HFFc6 (cell line): ENCODE measurements around the gene H6PD. TPM values are rescaled to one million over a fixed set of nuclear protein-coding genes. Genes with fewer than 3 reads are reported as not detected.

Source experiments
- DNase-seq: peaks from one replicate; pipeline ENCODE4 v3.0.0-alpha.2; 2018
- H3K27ac Mint-ChIP-seq: 2 replicates; pipeline ENCODE4 v1.8.0; 2020; ENCODE audit warnings: mild to moderate bottlenecking, mixed read lengths
- H3K27me3 Mint-ChIP-seq: 2 replicates; pipeline ENCODE4 v1.8.0; 2021; ENCODE audit warnings: mild to moderate bottlenecking, moderate library complexity, mixed read lengths; ENCODE audit not compliant: insufficient read depth
- H3K36me3 Mint-ChIP-seq: 2 replicates; pipeline ENCODE4 v1.8.0; 2021; ENCODE audit warnings: low read depth, mixed read lengths
- H3K4me1 Mint-ChIP-seq: 2 replicates; pipeline ENCODE4 v1.8.0; 2020; ENCODE audit warnings: low read depth, mixed read lengths
- H3K4me3 Mint-ChIP-seq: 2 replicates; pipeline ENCODE4 v1.8.0; 2020; ENCODE audit warnings: mild to moderate bottlenecking, moderate library complexity, mixed read lengths
- H3K9me3 Mint-ChIP-seq: 2 replicates; pipeline ENCODE4 v1.8.0; 2020; ENCODE audit warnings: mild to moderate bottlenecking, mixed read lengths
- total RNA-seq, 6 experiments: library from RNA; stranded (reverse); fragmentation: NEBNext Ultra II Directional; extraction: Animal tissue kit (Norgen Biotek cat#: 25700); gene quantifications; 2 replicates in 1 of 6; 3 replicates in 5 of 6; pipeline ENCODE4 v1.2.3, GENCODE V29; 2021
- TF ChIP-seq, protein P1 (sequence below): fragments of 200-600 bp; sonication (generic); IDR thresholded peaks from 2 replicates; pipeline ENCODE4 v1.5.0; 2021; ENCODE audit warnings: antibody characterized with exemption, mild to moderate bottlenecking

H6PD gene
- total RNA-seq, 6 experiments from 2014 or later, result 14.6 to 19.6 (median 16.1) TPM

DNA sequence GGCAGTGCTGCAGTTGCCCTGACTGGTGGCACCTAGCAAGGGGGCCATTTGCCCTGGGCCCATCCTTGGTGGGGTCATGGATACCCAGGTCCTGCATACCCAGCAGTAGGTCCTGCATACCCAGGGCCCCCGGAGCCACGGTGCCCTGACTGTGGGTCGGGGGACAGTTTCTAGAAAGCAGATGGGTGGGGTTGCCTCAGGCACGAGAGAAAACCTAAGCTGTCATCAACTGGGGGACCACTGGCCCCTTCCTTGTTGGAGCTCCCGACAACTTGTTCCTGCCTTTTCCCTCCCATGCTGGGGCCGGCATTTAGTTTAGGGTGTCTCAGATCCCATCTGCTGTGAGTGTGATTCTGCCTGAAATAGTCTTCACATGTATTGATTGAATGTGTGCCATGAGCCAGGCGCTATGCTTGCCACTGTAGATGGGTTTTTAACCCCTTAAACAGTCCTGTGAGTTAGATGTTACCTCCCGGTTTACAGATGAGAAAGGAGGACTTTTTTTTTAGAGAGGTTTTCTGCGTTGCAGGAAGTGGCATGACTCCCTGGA lies 73.7 kb downstream of the H6PD start:
- H3K4me3 Mint-ChIP-seq, result no peak overlapping the region

GRCh38 chr1:9309080-9309479 lies 74.5 kb downstream of the H6PD start:
- no peak overlapping the region for H3K4me3 Mint-ChIP-seq
- no peak for DNase-seq
- no peaks in the 10 kb centered on the region for H3K27me3 Mint-ChIP-seq
- H3K9me3 Mint-ChIP-seq, result no peaks in the 10 kb centered on the region
- peaks cover 4% of the 10 kb centered on the region for H3K4me1 Mint-ChIP-seq
- TF ChIP-seq, protein P1, sequence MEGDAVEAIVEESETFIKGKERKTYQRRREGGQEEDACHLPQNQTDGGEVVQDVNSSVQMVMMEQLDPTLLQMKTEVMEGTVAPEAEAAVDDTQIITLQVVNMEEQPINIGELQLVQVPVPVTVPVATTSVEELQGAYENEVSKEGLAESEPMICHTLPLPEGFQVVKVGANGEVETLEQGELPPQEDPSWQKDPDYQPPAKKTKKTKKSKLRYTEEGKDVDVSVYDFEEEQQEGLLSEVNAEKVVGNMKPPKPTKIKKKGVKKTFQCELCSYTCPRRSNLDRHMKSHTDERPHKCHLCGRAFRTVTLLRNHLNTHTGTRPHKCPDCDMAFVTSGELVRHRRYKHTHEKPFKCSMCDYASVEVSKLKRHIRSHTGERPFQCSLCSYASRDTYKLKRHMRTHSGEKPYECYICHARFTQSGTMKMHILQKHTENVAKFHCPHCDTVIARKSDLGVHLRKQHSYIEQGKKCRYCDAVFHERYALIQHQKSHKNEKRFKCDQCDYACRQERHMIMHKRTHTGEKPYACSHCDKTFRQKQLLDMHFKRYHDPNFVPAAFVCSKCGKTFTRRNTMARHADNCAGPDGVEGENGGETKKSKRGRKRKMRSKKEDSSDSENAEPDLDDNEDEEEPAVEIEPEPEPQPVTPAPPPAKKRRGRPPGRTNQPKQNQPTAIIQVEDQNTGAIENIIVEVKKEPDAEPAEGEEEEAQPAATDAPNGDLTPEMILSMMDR, result no peak
- H3K36me3 Mint-ChIP-seq, result 0 out of 2 replicates have a peak, but pooled peaks cover 4% of the 10 kb centered on the region
- H3K27ac Mint-ChIP-seq, result no peak overlapping the region

More for the DNA sequence above, 73.7 kb downstream of the H6PD start:
- Mint-ChIP-seq H3K27ac (no peak overlapping the region), H3K27me3 (no peaks in the 10 kb centered on the region), H3K4me1 (peaks cover 12% of the 10 kb centered on the region), H3K36me3 (0 out of 2 replicates have a peak, but pooled peaks cover 4% of the 10 kb centered on the region), H3K9me3 (no peaks in the 10 kb centered on the region)
- TF ChIP-seq, protein P1, result no peak
- no peak for DNase-seq

DNA sequence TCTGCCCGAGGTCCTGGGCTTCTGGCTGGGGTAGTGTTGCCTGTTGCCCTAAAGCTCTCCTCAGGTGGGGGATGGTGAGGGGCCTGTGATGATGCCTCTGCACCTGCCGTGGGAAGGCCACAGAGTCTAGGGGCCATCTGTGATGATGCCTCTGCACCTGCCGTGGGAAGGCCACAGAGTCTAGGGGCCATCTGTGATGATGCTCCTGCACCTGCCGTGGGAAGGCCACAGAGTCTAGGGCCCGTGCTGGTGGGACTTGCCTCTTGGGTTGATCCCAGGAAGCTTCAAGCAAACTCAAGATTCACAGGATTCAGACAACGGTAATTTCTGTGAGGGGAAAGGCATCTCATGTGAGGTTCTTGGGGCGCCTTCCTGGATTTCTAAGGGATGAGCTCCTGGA lies 75.4 kb downstream of the H6PD start:
- TF ChIP-seq, protein P1, result no peak
- no peak for DNase-seq
- H3K27ac Mint-ChIP-seq, result no peak overlapping the region
- H3K4me3 Mint-ChIP-seq, result no peak overlapping the region
- H3K4me1 Mint-ChIP-seq, result peaks cover 6% of the 10 kb centered on the region; the same call in 1 of the 2 replicates
- 0 out of 2 replicates have a peak, but pooled peaks cover 4% of the 10 kb centered on the region for H3K36me3 Mint-ChIP-seq
- H3K9me3 Mint-ChIP-seq, result no peaks in the 10 kb centered on the region
- H3K27me3 Mint-ChIP-seq, result no peaks in the 10 kb centered on the region

GRCh38 chr1:9311029-9311428 lies 76.5 kb downstream of the H6PD start:
- H3K27me3 Mint-ChIP-seq, result no peaks in the 10 kb centered on the region
- 0 out of 2 replicates have a peak, but pooled peaks cover 4% of the 10 kb centered on the region for H3K36me3 Mint-ChIP-seq
- H3K4me3 Mint-ChIP-seq, result no peak overlapping the region
- H3K4me1 Mint-ChIP-seq, result peaks cover 16% of the 10 kb centered on the region
- H3K9me3 Mint-ChIP-seq, result no peaks in the 10 kb centered on the region
- no peak for DNase-seq
- TF ChIP-seq, protein P1, result no peak
- H3K27ac Mint-ChIP-seq, result no peak overlapping the region

- Mint-ChIP-seq H3K4me3 (no peak overlapping the region), H3K27me3 (no peaks in the 10 kb centered on the region), H3K9me3 (no peaks in the 10 kb centered on the region), H3K36me3 (0 out of 2 replicates have a peak, but pooled peaks cover 4% of the 10 kb centered on the region), H3K27ac (no peak overlapping the region), H3K4me1 (peaks cover 19% of the 10 kb centered on the region)
- no peak for DNase-seq
- TF ChIP-seq, protein P1, result no peak
These were observed 76.9 kb downstream of the H6PD start for GRCh38 chr1:9311479-9311878.
